ENCODE measurements around the gene GNB1L.

GNB1L gene

GRCh38 chr22:19826619-19826950, 28.1 kb downstream of the GNB1L start:
- in situ Hi-C loops (cut with MboI; ENCODE audit: low sequenced_read_pairs): no loop called here

GRCh38 chr22:19825904-19826618, 28.6 kb downstream of the GNB1L start:
- in situ Hi-C loops (cut with MboI; ENCODE audit: low sequenced_read_pairs): no loop called here

GRCh38 chr22:19824926-19825339, 29.7 kb downstream of the GNB1L start:
- in situ Hi-C loops (cut with MboI; ENCODE audit: low sequenced_read_pairs): loop anchor here (25.0 kb wide), 1 partner anchor 863 kb away; no protein-coding TSS in a partner anchor

- in situ Hi-C loops (cut with MboI; ENCODE audit: low sequenced_read_pairs): loop anchor here (25.0 kb wide), 1 partner anchor 862 kb away; no protein-coding TSS in a partner anchor
These were observed 30.3 kb downstream of the GNB1L start for GRCh38 chr22:19824212-19824925.

- in situ Hi-C loops (cut with MboI; ENCODE audit: low sequenced_read_pairs): loop anchor here (25.0 kb wide), 1 partner anchor 862 kb away; no protein-coding TSS in a partner anchor
These were observed 30.8 kb downstream of the GNB1L start for GRCh38 chr22:19823902-19824211.

- in situ Hi-C loops (cut with MboI; ENCODE audit: low sequenced_read_pairs): loop anchor here (25.0 kb wide), 1 partner anchor 861 kb away; no protein-coding TSS in a partner anchor
These were observed 31.3 kb downstream of the GNB1L start for GRCh38 chr22:19823191-19823901.

- in situ Hi-C loops (cut with MboI; ENCODE audit: low sequenced_read_pairs): loop anchor here (25.0 kb wide), 1 partner anchor 860 kb away; no protein-coding TSS in a partner anchor
These were observed 32.2 kb downstream of the GNB1L start for GRCh38 chr22:19822301-19823117.

GRCh38 chr22:19821523-19822300, 33.0 kb downstream of the GNB1L start:
- in situ Hi-C loops (cut with MboI; ENCODE audit: low sequenced_read_pairs): loop anchor here (25.0 kb wide), 1 partner anchor 859 kb away; no protein-coding TSS in a partner anchor

GRCh38 chr22:19820880-19821522, 33.7 kb downstream of the GNB1L start:
- in situ Hi-C loops (cut with MboI; ENCODE audit: low sequenced_read_pairs): loop anchor here (25.0 kb wide), 1 partner anchor 859 kb away; no protein-coding TSS in a partner anchor

- in situ Hi-C loops (cut with MboI; ENCODE audit: low sequenced_read_pairs): loop anchor here (25.0 kb wide), 1 partner anchor 858 kb away; no protein-coding TSS in a partner anchor
These were observed 34.5 kb downstream of the GNB1L start for GRCh38 chr22:19819911-19820879.

- in situ Hi-C loops (cut with MboI; ENCODE audit: low sequenced_read_pairs): loop anchor here (25.0 kb wide), 1 partner anchor 857 kb away; no protein-coding TSS in a partner anchor
These were observed 35.3 kb downstream of the GNB1L start for GRCh38 chr22:19819208-19819910.

- in situ Hi-C loops (cut with MboI; ENCODE audit: low sequenced_read_pairs): loop anchor here (25.0 kb wide), 1 partner anchor 856 kb away; no protein-coding TSS in a partner anchor
These were observed 36.1 kb downstream of the GNB1L start for GRCh38 chr22:19818324-19819207.

- in situ Hi-C loops (cut with MboI; ENCODE audit: low sequenced_read_pairs): loop anchor here (25.0 kb wide), 1 partner anchor 854 kb away; no protein-coding TSS in a partner anchor
These were observed 38.1 kb downstream of the GNB1L start for GRCh38 chr22:19816372-19817119.

GRCh38 chr22:19815823-19816290, 38.8 kb downstream of the GNB1L start:
- in situ Hi-C loops (cut with MboI; ENCODE audit: low sequenced_read_pairs): loop anchor here (25.0 kb wide), 1 partner anchor 854 kb away; no protein-coding TSS in a partner anchor

GRCh38 chr22:19815093-19815822, 39.4 kb downstream of the GNB1L start:
- in situ Hi-C loops (cut with MboI; ENCODE audit: low sequenced_read_pairs): loop anchor here (25.0 kb wide), 1 partner anchor 853 kb away; no protein-coding TSS in a partner anchor

Measured in HL-60/S4 (cell line).